Measurements from ENCODE around the gene FYN. TPM values are rescaled to one million over a fixed set of nuclear protein-coding genes. Genes with fewer than 3 reads are reported as not detected.

The FYN gene
- total and polyA plus RNA-seq, 2 of the 13 experiments (the other 11 are each of a cell fraction or from before 2014, with no cell fraction given), result 15.5 to 24.6 TPM

DNA sequence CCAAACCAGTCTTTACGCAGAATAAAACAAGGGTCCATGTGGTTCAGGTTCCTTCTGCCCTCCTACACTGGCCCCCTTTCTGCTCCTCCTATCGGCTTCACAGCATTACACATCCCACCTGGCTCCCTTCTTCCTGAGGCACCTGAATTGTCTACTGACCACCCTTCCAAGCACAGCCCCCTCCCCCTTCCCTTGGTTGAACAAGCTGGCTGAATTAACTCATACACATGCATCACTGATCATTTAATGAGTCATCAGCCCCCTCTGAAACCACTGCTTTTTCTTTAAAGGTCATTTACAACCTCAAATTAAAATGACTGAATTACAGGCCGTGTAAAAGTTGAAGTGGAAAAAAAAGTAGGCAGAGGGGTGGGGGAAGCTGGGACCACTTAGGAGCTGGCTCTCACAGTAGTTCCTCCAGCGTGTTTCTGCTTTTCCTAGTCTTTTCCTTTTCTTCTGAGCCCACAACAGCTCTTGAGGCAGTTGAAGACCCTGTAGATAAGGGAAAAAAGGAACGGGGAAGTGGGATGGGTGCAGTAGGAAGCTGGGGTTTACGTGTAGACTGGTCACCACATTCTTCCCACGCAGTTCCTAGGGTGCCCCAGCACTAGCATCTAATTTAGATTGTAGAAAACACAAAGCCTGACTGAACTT lies 67.6 kb downstream of the FYN start:
- no peak overlapping the region for H3K4me2 ChIP-seq (ENCODE audit: low read depth, low read length)
- H3K79me2 ChIP-seq (ENCODE audit: insufficient read depth, low read length), result no peaks in the 10 kb centered on the region

More for the DNA sequence above, 67.6 kb downstream of the FYN start:
- no peaks in the 10 kb centered on the region for H3K36me3 ChIP-seq (replicated peaks in 1 of 2; ENCODE audit: control insufficient read depth in 1 of 2, insufficient read depth in 2 of 2, low read length in 2 of 2)
- WGBS (ENCODE audit: low lambda C conversion rate), result 60% methylated on average over 7 of the region's 7 CpGs
- no TSS peak for BruUV-seq (replicated peaks)
- TF ChIP-seq ZNF274 (CRISPR knock-in tag; IDR thresholded peaks at IDR 0.05), result no peak
- TF ChIP-seq, protein P1, sequence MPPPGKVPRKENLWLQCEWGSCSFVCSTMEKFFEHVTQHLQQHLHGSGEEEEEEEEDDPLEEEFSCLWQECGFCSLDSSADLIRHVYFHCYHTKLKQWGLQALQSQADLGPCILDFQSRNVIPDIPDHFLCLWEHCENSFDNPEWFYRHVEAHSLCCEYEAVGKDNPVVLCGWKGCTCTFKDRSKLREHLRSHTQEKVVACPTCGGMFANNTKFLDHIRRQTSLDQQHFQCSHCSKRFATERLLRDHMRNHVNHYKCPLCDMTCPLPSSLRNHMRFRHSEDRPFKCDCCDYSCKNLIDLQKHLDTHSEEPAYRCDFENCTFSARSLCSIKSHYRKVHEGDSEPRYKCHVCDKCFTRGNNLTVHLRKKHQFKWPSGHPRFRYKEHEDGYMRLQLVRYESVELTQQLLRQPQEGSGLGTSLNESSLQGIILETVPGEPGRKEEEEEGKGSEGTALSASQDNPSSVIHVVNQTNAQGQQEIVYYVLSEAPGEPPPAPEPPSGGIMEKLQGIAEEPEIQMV (CRISPR knock-in tag; IDR thresholded peaks at IDR 0.05; ENCODE audit: low read depth), result no peak
- no peak for TF ChIP-seq TEAD3 (CRISPR knock-in tag; optimal IDR thresholded peaks at IDR 0.05; ENCODE audit: borderline replicate concordance)
- no peak for TF ChIP-seq NCOA1 (CRISPR knock-in tag; IDR thresholded peaks at IDR 0.05)
- TF ChIP-seq, protein P2, sequence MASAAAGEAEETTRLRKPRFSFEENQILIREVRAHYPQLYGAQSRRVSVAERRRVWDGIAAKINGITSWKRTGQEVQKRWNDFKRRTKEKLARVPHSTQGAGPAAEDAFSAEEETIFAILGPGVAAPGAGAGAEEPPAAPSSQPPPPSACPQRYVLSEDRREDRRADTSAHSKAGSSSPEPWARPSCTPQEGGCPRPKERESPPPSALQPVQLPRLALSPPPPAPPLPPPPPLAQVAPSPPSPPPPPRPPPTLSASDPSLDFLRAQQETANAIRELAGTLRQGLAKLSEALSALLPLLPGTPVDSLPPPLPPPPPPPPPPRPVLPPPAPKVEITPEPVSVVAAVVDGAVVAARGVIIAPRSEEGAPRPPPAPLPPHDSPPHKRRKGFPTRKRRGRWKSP (CRISPR knock-in tag; IDR thresholded peaks at IDR 0.05), result no peak
- no peak for TF ChIP-seq NONO (IDR thresholded peaks at IDR 0.05)
- no peak for TF ChIP-seq NONO (CRISPR knock-in tag; conservative IDR thresholded peaks at IDR 0.05)
- TF ChIP-seq, protein P3, sequence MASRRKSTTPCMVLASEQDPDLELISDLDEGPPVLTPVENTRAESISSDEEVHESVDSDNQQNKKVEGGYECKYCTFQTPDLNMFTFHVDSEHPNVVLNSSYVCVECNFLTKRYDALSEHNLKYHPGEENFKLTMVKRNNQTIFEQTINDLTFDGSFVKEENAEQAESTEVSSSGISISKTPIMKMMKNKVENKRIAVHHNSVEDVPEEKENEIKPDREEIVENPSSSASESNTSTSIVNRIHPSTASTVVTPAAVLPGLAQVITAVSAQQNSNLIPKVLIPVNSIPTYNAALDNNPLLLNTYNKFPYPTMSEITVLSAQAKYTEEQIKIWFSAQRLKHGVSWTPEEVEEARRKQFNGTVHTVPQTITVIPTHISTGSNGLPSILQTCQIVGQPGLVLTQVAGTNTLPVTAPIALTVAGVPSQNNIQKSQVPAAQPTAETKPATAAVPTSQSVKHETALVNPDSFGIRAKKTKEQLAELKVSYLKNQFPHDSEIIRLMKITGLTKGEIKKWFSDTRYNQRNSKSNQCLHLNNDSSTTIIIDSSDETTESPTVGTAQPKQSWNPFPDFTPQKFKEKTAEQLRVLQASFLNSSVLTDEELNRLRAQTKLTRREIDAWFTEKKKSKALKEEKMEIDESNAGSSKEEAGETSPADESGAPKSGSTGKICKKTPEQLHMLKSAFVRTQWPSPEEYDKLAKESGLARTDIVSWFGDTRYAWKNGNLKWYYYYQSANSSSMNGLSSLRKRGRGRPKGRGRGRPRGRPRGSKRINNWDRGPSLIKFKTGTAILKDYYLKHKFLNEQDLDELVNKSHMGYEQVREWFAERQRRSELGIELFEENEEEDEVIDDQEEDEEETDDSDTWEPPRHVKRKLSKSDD (CRISPR knock-in tag; IDR thresholded peaks at IDR 0.05; ENCODE audit: low read depth), result no peak
- no peak for TF ChIP-seq ZNF329 (CRISPR knock-in tag; IDR thresholded peaks at IDR 0.05; ENCODE audit: low read depth)
- TF ChIP-seq THYN1 (CRISPR knock-in tag; IDR thresholded peaks at IDR 0.05; ENCODE audit: borderline replicate concordance, low read depth), result no peak
- TF ChIP-seq, protein P4, sequence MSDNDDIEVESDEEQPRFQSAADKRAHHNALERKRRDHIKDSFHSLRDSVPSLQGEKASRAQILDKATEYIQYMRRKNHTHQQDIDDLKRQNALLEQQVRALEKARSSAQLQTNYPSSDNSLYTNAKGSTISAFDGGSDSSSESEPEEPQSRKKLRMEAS (IDR thresholded peaks at IDR 0.05), result no peak
- no peak overlapping the region for H2AFZ ChIP-seq (ENCODE audit: low read length)
- ChIA-PET POLR2A (no interaction called here), CTCF (ENCODE audit: low intra/inter-chr PET ratio, low total read pairs) (no interaction called here)
- ATAC-seq (no peak), FAIRE-seq (no peak), DNase-seq (ENCODE audit: low spot score) (no peak)
- no peak overlapping the region for H3K9ac ChIP-seq (ENCODE audit: insufficient read depth, low read depth, low read length)
- H4K20me1 ChIP-seq (ENCODE audit: insufficient read depth, low read length), result no peaks in the 10 kb centered on the region
- H3K4me1 ChIP-seq (ENCODE audit: insufficient read depth, low read length), result no peaks in the 10 kb centered on the region
- H3K27me3 ChIP-seq (ENCODE audit: control insufficient read depth in 1 of 2, insufficient read depth in 2 of 2, low read length in 2 of 2), result no peaks in the 10 kb centered on the region
- no peak overlapping the region for H3K27ac ChIP-seq (ENCODE audit: extremely low read length, insufficient read depth, low read length)
- in situ Hi-C loops (cut with HindIII; ENCODE audit: extremely low pct_ligation_motif_present, low pct_unique_long_range_greater_than_20kb) (no loop called here), intact Hi-C loops (cut with micrococcal nuclease; ENCODE audit: unreplicated experiment) (no loop called here)
- no peak overlapping the region for H3K4me3 ChIP-seq (replicated peaks in 1 of 3; ENCODE audit: insufficient read depth in 1 of 3, low read depth in 2 of 3, low read length in 3 of 3)
- no peaks in the 10 kb centered on the region for H3K9me3 ChIP-seq (ENCODE audit: low read length)

Measured in HepG2 (cell line).